GM23338 (cell line): Measurements from ENCODE around the gene ADGRF1.

Experiments used
- CREB1 ChIP-seq: fragments of 250-450 bp; sonication (Bioruptor Pico); IDR thresholded peaks from 2 replicates; pipeline ENCODE4 v1.5.0; 2020; ENCODE audit warnings: low read depth, mild to moderate bottlenecking, moderate library complexity
- EZH2 ChIP-seq: fragments of 200-600 bp; sonication (generic); IDR thresholded peaks from one replicate; pipeline ENCODE4 v1.8.0; 2017; ENCODE audit warnings: antibody characterized with exemption, mild to moderate bottlenecking, low read depth; ENCODE audit not compliant: unreplicated experiment
- JUNB ChIP-seq: IDR thresholded peaks from one replicate; pipeline ENCODE4 v1.6.1; 2016; ENCODE audit warnings: antibody characterized with exemption; ENCODE audit not compliant: unreplicated experiment
- NANOG ChIP-seq: IDR thresholded peaks from 2 replicates; pipeline ENCODE4 v1.6.1; 2016; ENCODE audit warnings: antibody characterized with exemption, borderline replicate concordance
- POLR2AphosphoS5 ChIP-seq: IDR thresholded peaks from 2 replicates; pipeline ENCODE4 v1.6.1; 2016; ENCODE audit warnings: antibody characterized with exemption, low read depth
- STAT1 ChIP-seq: IDR thresholded peaks from one replicate; pipeline ENCODE4 v1.6.1; 2016; ENCODE audit warnings: antibody characterized with exemption; ENCODE audit not compliant: unreplicated experiment
- TF ChIP-seq, protein P1 (sequence below), 2 experiments: fragments of 200-600 bp in 1 of 2; sonication (generic) in 1 of 2; conservative IDR thresholded peaks; 2 replicates each; pipeline versions ENCODE4 v1.5.1 to v1.6.1; 2016 to 2017; ENCODE audit warnings: antibody characterized with exemption in 2 of 2, low read depth in 2 of 2, mild to moderate bottlenecking in 2 of 2, moderate library complexity in 1 of 2
- TF ChIP-seq, protein P2 (sequence below): IDR thresholded peaks from one replicate; pipeline ENCODE4 v1.6.1; 2018; ENCODE audit warnings: antibody characterized with exemption; ENCODE audit not compliant: unreplicated experiment

DNA sequence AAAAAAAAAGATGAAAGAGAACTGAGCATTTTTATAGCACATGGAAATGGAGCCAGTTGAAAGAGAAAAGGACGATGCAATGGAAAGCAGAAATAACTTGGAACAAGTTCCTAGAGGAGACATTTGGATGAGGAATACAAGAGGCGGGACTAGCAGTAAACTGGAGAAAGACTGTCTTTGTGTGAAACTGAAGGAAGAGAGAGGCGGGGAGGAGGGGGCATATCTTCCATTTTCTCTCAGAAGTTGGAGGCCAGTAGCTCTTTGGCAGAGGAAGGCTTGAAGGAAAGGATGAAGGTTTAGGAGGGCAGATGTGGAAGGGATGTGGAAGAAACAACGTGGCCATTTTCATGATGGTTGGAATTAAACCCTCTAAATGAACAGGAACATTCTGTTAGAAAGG is 33.0 kb upstream of the ADGRF1 start:
- TF ChIP-seq, protein P1, sequence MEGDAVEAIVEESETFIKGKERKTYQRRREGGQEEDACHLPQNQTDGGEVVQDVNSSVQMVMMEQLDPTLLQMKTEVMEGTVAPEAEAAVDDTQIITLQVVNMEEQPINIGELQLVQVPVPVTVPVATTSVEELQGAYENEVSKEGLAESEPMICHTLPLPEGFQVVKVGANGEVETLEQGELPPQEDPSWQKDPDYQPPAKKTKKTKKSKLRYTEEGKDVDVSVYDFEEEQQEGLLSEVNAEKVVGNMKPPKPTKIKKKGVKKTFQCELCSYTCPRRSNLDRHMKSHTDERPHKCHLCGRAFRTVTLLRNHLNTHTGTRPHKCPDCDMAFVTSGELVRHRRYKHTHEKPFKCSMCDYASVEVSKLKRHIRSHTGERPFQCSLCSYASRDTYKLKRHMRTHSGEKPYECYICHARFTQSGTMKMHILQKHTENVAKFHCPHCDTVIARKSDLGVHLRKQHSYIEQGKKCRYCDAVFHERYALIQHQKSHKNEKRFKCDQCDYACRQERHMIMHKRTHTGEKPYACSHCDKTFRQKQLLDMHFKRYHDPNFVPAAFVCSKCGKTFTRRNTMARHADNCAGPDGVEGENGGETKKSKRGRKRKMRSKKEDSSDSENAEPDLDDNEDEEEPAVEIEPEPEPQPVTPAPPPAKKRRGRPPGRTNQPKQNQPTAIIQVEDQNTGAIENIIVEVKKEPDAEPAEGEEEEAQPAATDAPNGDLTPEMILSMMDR (conservative IDR thresholded peaks at IDR 0.05; ENCODE audit: low read depth in 2 of 2), result no peak
- TF ChIP-seq CREB1 (no peak), EZH2 (no peak), NANOG (no peak), POLR2AphosphoS5 (no peak), JUNB (no peak), STAT1 (no peak)
- TF ChIP-seq, protein P2, sequence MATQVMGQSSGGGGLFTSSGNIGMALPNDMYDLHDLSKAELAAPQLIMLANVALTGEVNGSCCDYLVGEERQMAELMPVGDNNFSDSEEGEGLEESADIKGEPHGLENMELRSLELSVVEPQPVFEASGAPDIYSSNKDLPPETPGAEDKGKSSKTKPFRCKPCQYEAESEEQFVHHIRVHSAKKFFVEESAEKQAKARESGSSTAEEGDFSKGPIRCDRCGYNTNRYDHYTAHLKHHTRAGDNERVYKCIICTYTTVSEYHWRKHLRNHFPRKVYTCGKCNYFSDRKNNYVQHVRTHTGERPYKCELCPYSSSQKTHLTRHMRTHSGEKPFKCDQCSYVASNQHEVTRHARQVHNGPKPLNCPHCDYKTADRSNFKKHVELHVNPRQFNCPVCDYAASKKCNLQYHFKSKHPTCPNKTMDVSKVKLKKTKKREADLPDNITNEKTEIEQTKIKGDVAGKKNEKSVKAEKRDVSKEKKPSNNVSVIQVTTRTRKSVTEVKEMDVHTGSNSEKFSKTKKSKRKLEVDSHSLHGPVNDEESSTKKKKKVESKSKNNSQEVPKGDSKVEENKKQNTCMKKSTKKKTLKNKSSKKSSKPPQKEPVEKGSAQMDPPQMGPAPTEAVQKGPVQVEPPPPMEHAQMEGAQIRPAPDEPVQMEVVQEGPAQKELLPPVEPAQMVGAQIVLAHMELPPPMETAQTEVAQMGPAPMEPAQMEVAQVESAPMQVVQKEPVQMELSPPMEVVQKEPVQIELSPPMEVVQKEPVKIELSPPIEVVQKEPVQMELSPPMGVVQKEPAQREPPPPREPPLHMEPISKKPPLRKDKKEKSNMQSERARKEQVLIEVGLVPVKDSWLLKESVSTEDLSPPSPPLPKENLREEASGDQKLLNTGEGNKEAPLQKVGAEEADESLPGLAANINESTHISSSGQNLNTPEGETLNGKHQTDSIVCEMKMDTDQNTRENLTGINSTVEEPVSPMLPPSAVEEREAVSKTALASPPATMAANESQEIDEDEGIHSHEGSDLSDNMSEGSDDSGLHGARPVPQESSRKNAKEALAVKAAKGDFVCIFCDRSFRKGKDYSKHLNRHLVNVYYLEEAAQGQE, result no peak
